Measurements from ENCODE around the gene TDRD7. TPM values are rescaled to one million over a fixed set of nuclear protein-coding genes. Genes with fewer than 3 reads are reported as not detected.

Gene TDRD7
- total and polyA plus RNA-seq, 2 of the 8 experiments (the other 6 are each of a cell fraction or from before 2014, with no cell fraction given): 1.2 to 2.3 TPM

GRCh38 chr9:97405551-97405950 lies 6.3 kb upstream of the TDRD7 start:
- Histone ChIP-seq H3K56ac (replicated peaks; ENCODE audit: insufficient read length, low read depth, low read length) (no peak overlapping the region), H4K8ac (ENCODE audit: extremely low read depth, insufficient read depth, low read length) (no peak overlapping the region), H3K4me1 (replicated peaks in 1 of 4; ENCODE audit: control insufficient read depth in 3 of 4, insufficient read depth in 4 of 4, low read length in 3 of 4) (no peaks in the 10 kb centered on the region), H3K23me2 (ENCODE audit: low read depth, low read length) (no peaks in the 10 kb centered on the region), H3K36me3 (ENCODE audit: control insufficient read depth in 2 of 4, insufficient read depth in 4 of 4, low read length in 3 of 4) (no peaks in the 10 kb centered on the region), H2AK5ac (ENCODE audit: low read depth, low read length) (no peak overlapping the region), H2BK15ac (ENCODE audit: low read length) (no peak overlapping the region), H2BK12ac (ENCODE audit: low read depth, low read length) (no peak overlapping the region), H3K14ac (ENCODE audit: insufficient read length) (no peak overlapping the region), H3K27ac (ENCODE audit: low read depth, low read length) (no peak overlapping the region), H3K23ac (ENCODE audit: insufficient read length) (no peak overlapping the region), H3K4me2 (ENCODE audit: insufficient read depth in 1 of 2, low read depth in 2 of 2, low read length in 2 of 2) (no peak overlapping the region), H2BK120ac (replicated peaks; ENCODE audit: low read depth, low read length) (no peak overlapping the region), H2AFZ (ENCODE audit: low read length) (no peak overlapping the region), H2BK20ac (ENCODE audit: low read length) (no peak overlapping the region), H4K5ac (ENCODE audit: insufficient read length, low read depth, low read length) (no peak overlapping the region), H4K20me1 (replicated peaks in 1 of 2; ENCODE audit: control insufficient read depth in 1 of 2, insufficient read depth in 2 of 2, low read length in 2 of 2) (no peaks in the 10 kb centered on the region), H3K18ac (ENCODE audit: extremely low read depth, low read length) (no peak overlapping the region), H3K27me3 (replicated peaks in 1 of 4; ENCODE audit: control insufficient read depth in 3 of 4, extremely low read depth in 1 of 4, insufficient read depth in 3 of 4, low read length in 3 of 4) (peaks cover 0 to 2% (median 0%) of the 10 kb centered on the region in 4 experiments; a peak in 3 of 7 replicates), H4K91ac (replicated peaks; ENCODE audit: insufficient read length, low read length) (no peak overlapping the region), H3K79me2 (ENCODE audit: control insufficient read depth in 1 of 2, insufficient read depth in 2 of 2, low read length in 2 of 2) (no peaks in the 10 kb centered on the region), H2BK5ac (ENCODE audit: low read depth, low read length) (no peak overlapping the region), H3K9ac (replicated peaks in 1 of 4; ENCODE audit: extremely low read depth in 1 of 4, low read depth in 3 of 4, low read length in 3 of 4) (no peak overlapping the region), H3K4me3 (ENCODE audit: extremely low read depth in 1 of 4, insufficient read depth in 2 of 4, low read depth in 3 of 4, low read length in 4 of 4) (no peak overlapping the region), H3K9me3 (ENCODE audit: insufficient read depth in 2 of 2, low read depth in 1 of 2, low read length in 1 of 2) (0 out of 4 replicates have a peak, but pooled peaks cover 0 to 5% of the 10 kb centered on the region in 2 experiments), H3K4ac (replicated peaks; ENCODE audit: insufficient read length, low read depth, low read length) (no peak overlapping the region), H3K79me1 (ENCODE audit: low read depth, low read length) (no peaks in the 10 kb centered on the region)
- ChIA-PET POLR2A (ENCODE audit: partially characterized antibody) (interaction anchor here (0.8 kb wide), 1 partner anchor 12 kb away, joined by 3 read pairs; no protein-coding TSS in a partner anchor), CTCF (ENCODE audit: partially characterized antibody) (interaction anchor here (2.0 to 10.9 kb wide), 3 partner anchors 9 to 21 kb away, joined by 10 to 140 read pairs (median 13); no protein-coding TSS in a partner anchor)
- FAIRE-seq (no peak), DNase-seq (ENCODE audit: low read depth in 1 of 2, low spot score in 2 of 2) (no peak)
- WGBS, 2 experiments (ENCODE audit: extremely low coverage in 1 of 2, insufficient coverage in 1 of 2, insufficient read length in 1 of 2, insufficient replicate concordance in 2 of 2, low coverage in 1 of 2, low lambda C conversion rate in 2 of 2, missing lambda C conversion rate in 1 of 2): 77% methylated on average over 2 of the region's 2 CpGs; no CpG with 5 or more reads in 1 of the 2 experiments
- no peak for TF ChIP-seq ASH2L (IDR thresholded peaks at IDR 0.05; ENCODE audit: low read length)

Data from H1 (cell line).